AG04450 (cell line): ENCODE results near the gene ITGAD. TPM values are rescaled to one million over a fixed set of nuclear protein-coding genes. Genes with fewer than 3 reads are reported as not detected.

ENCODE experiments used
- CTCF ChIA-PET: fragments of 300-600, 350-600 bp; formaldehyde crosslinking; extraction: SDS; loops from one replicate; lab custom pipeline; 2022; ENCODE audit warnings: antibody characterized with exemption, inconsistent platforms; lab: Charles Lee
- POLR2A ChIA-PET: fragments of 350-600 bp; formaldehyde crosslinking; extraction: SDS; loops from one replicate; lab custom pipeline; 2021; ENCODE audit warnings: antibody characterized with exemption, inconsistent platforms; lab: Yijun Ruan, JAX
- DNase-seq: peaks from one replicate; pipeline ENCODE4 v3.0.0-alpha.2; 2011; ENCODE audit warnings: low read depth, low spot score
- H3K27ac ChIP-seq: one replicate; pipeline ENCODE4 v1.5.1; 2012; ENCODE audit warnings: low read depth, low read length, control low read depth
- H3K27me3 ChIP-seq: one replicate; pipeline ENCODE4 v1.6.0; 2012; ENCODE audit warnings: low read length; ENCODE audit not compliant: control insufficient read depth, insufficient read depth
- H3K4me3 ChIP-seq: 2 replicates; pipeline ENCODE4 v1.5.1; 2011; ENCODE audit warnings: mild to moderate bottlenecking, low read depth, low read length, control low read depth
- H3K9me3 ChIP-seq: 2 replicates; pipeline ENCODE4 v1.5.1; 2012; ENCODE audit warnings: low read length; ENCODE audit not compliant: control insufficient read depth, insufficient read depth
- CTCF ChIP-seq: IDR thresholded peaks from 2 replicates; pipeline ENCODE4 v1.5.1; 2011; ENCODE audit warnings: low read depth, low read length, control low read depth, inconsistent platforms
- polyA plus RNA-seq: library from polyadenylated mRNA; depleted of rRNA; stranded (reverse); fragments of >200 nt; gene quantifications from 2 replicates; pipeline ENCODE4 v1.2.3, GENCODE V29; 2011

The ITGAD gene
- polyA plus RNA-seq, 1 experiment = not detected

GRCh38 chr16:31458073-31458843 lies 65.1 kb downstream of the ITGAD start:
- Histone ChIP-seq H3K9me3 (no peaks in the 10 kb centered on the region; the same call in 1 of the 2 replicates), H3K27ac (peak overlapping the region; percentile 99), H3K4me3 (peak overlapping the region; percentile 87), H3K27me3 (no peaks in the 10 kb centered on the region)
- ChIA-PET POLR2A (interaction anchor here (0.5 to 4.2 kb wide), 10 partner anchors 10 to 415 kb away, joined by 3 to 44 read pairs (median 4); partner anchors contain the start of genes FUS, KAT8, RUSF1 and TGFB1I1), CTCF (interaction anchor here (0.6 to 4.9 kb wide), 9 partner anchors 12 to 410 kb away, joined by 3 to 49 read pairs (median 3); partner anchors contain the start of genes TGFB1I1 and ZNF843)
- TF ChIP-seq CTCF = peak; percentile 26; the same call in 1 of the 2 replicates
- no peak for DNase-seq

- TF ChIP-seq CTCF = peak; percentile 68
- H3K27ac ChIP-seq = peak within 1 kb of the TSS; percentile 99
- H3K4me3 ChIP-seq = peak within 1 kb of the TSS; percentile 87
- H3K9me3 ChIP-seq = no peaks in the 10 kb centered on the region; the same call in 1 of the 2 replicates
- ChIA-PET POLR2A (interaction anchor here (0.7 to 4.2 kb wide), 15 partner anchors 10 to 414 kb away, joined by 3 to 44 read pairs (median 5); partner anchors contain the start of genes FUS, KAT8, PYCARD and RUSF1), CTCF (interaction anchor here (0.6 to 4.9 kb wide), 10 partner anchors 11 to 410 kb away, joined by 3 to 49 read pairs (median 4); partner anchors contain the start of genes TGFB1I1 and ZNF843)
- H3K27me3 ChIP-seq = no peaks in the 10 kb centered on the region
- DNase-seq = peak; percentile 97
These were observed 65.9 kb downstream of the ITGAD start, which contains the start of gene ARMC5 for GRCh38 chr16:31458844-31459686. Gene ARMC5, plus strand, starts transcription at chr16:31459501. Its CDS starts 24 bp downstream, at chr16:31459525.

- H3K27me3 ChIP-seq = no peaks in the 10 kb centered on the region
- CTCF ChIA-PET = interaction anchor here (0.6 to 4.9 kb wide), 28 partner anchors 8 to 506 kb away, joined by 3 to 49 read pairs (median 4); partner anchors contain the start of genes SLC5A2, TGFB1I1, ZNF646 and ZNF668
- H3K9me3 ChIP-seq = no peaks in the 10 kb centered on the region; the same call in 1 of the 2 replicates
- POLR2A ChIA-PET = interaction anchor here (0.6 to 4.2 kb wide), 13 partner anchors 9 to 386 kb away, joined by 3 to 44 read pairs (median 8); partner anchors contain the start of genes FUS, PYCARD, RUSF1 and TGFB1I1
- H3K27ac ChIP-seq = peak overlapping the region; percentile 99
- H3K4me3 ChIP-seq = peak overlapping the region; percentile 87
- DNase-seq = peak; percentile 99
- no peak for TF ChIP-seq CTCF
These were observed 66.8 kb downstream of the ITGAD start for GRCh38 chr16:31459687-31460581.

- no peaks in the 10 kb centered on the region; the same call in 1 of the 2 replicates for H3K9me3 ChIP-seq
- H3K27ac ChIP-seq = peak overlapping the region; percentile 74
- DNase-seq = peak; percentile 32
- peak overlapping the region; percentile 69 for H3K4me3 ChIP-seq
- peak; percentile 78 for TF ChIP-seq CTCF
- H3K27me3 ChIP-seq = no peaks in the 10 kb centered on the region
- ChIA-PET POLR2A (interaction anchor here (0.7 to 4.2 kb wide), 9 partner anchors 10 to 387 kb away, joined by 3 to 44 read pairs (median 8); partner anchors contain the start of genes FUS, KAT8, PYCARD and RUSF1), CTCF (interaction anchor here (0.5 to 4.9 kb wide), 31 partner anchors 8 to 507 kb away, joined by 3 to 49 read pairs (median 4); partner anchors contain the start of genes SLC5A2, TGFB1I1, ZNF646 and ZNF668)
These were observed 67.5 kb downstream of the ITGAD start for GRCh38 chr16:31460582-31461002.
